GM23338 (cell line): Measurements from ENCODE around the gene MFSD2A. TPM values are rescaled to one million over a fixed set of nuclear protein-coding genes. Genes with fewer than 3 reads are reported as not detected.

Source experiments
- ATAC-seq: fragments of 200-7000 bp; cut with Tn5 transposase; 3 replicates; pipeline ENCODE4 v1.9.1; 2020
- DNase-seq: peaks from one replicate; pipeline ENCODE4 v3.0.0-alpha.2; 2015; ENCODE audit warnings: low spot score
- H2AFZ ChIP-seq: fragments of 200-600 bp; sonication (generic); 2 replicates; pipeline ENCODE4 v1.8.0; 2016; ENCODE audit warnings: antibody characterized with exemption, mild to moderate bottlenecking, moderate library complexity
- H3F3A ChIP-seq: fragments of 200-600 bp; sonication (generic); replicated peaks from 2 replicates; pipeline ENCODE4 v1.8.0; 2017; ENCODE audit warnings: antibody characterized with exemption, mixed run types, low read depth
- H3K27ac ChIP-seq: fragments of 200-600 bp; sonication (generic); 2 replicates; pipeline ENCODE4 v1.6.1; 2016; ENCODE audit warnings: low read depth
- H3K27me3 ChIP-seq: fragments of 200-600 bp; sonication (generic); 2 replicates; pipeline ENCODE4 v1.8.0; 2016; ENCODE audit warnings: mild to moderate bottlenecking, mixed run types, moderate library complexity; ENCODE audit not compliant: insufficient read depth
- H3K36me3 ChIP-seq: fragments of 200-600 bp; sonication (generic); 2 replicates; pipeline ENCODE4 v1.8.0; 2016; ENCODE audit warnings: mild to moderate bottlenecking; ENCODE audit not compliant: insufficient read depth
- H3K4me1 ChIP-seq: fragments of 200-600 bp; sonication (generic); 2 replicates; pipeline ENCODE4 v1.8.0; 2016; ENCODE audit warnings: mild to moderate bottlenecking, moderate library complexity; ENCODE audit not compliant: insufficient read depth
- H3K4me2 ChIP-seq: fragments of 200-600 bp; sonication (generic); 2 replicates; pipeline ENCODE4 v1.7.1; 2017; ENCODE audit warnings: mixed run types
- H3K4me3 ChIP-seq: fragments of 200-600 bp; sonication (generic); 2 replicates; pipeline ENCODE4 v1.6.1; 2016; ENCODE audit warnings: mixed run types
- H3K79me2 ChIP-seq: fragments of 200-600 bp; sonication (generic); replicated peaks from 2 replicates; pipeline ENCODE4 v1.8.0; 2017; ENCODE audit warnings: mild to moderate bottlenecking; ENCODE audit not compliant: insufficient read depth
- H3K9me2 ChIP-seq: fragments of 200-600 bp; sonication (generic); 2 replicates; pipeline ENCODE4 v1.8.0; 2017; ENCODE audit not compliant: insufficient read depth
- H4K20me1 ChIP-seq: fragments of 200-600 bp; sonication (generic); replicated peaks from 2 replicates; pipeline ENCODE4 v1.8.0; 2017; ENCODE audit warnings: mild to moderate bottlenecking; ENCODE audit not compliant: insufficient read depth
- H3K27ac Mint-ChIP-seq: 2 replicates; pipeline ENCODE4 v1.8.0; 2020; ENCODE audit warnings: inconsistent platforms, mild to moderate bottlenecking, moderate library complexity, mixed read lengths
- H3K27me3 Mint-ChIP-seq: 3 replicates; pipeline ENCODE4 v1.8.0; 2022; ENCODE audit warnings: low read depth, mild to moderate bottlenecking, moderate library complexity, mixed read lengths, inconsistent platforms; ENCODE audit not compliant: insufficient read depth, poor library complexity
- H3K36me3 Mint-ChIP-seq: 3 replicates; pipeline ENCODE4 v1.8.0; 2021; ENCODE audit warnings: low read depth, mild to moderate bottlenecking, inconsistent platforms, moderate library complexity, mixed read lengths
- H3K4me1 Mint-ChIP-seq: 3 replicates; pipeline ENCODE4 v1.8.0; 2020; ENCODE audit warnings: mild to moderate bottlenecking, inconsistent platforms, mixed read lengths
- H3K4me3 Mint-ChIP-seq: 3 replicates; pipeline ENCODE4 v1.8.0; 2021; ENCODE audit warnings: moderate library complexity, mild to moderate bottlenecking, inconsistent platforms, mixed read lengths
- H3K9me3 Mint-ChIP-seq: 3 replicates; pipeline ENCODE4 v1.8.0; 2020; ENCODE audit warnings: moderate library complexity, mild to moderate bottlenecking, inconsistent platforms, mixed read lengths
- CREB1 ChIP-seq: fragments of 250-450 bp; sonication (Bioruptor Pico); IDR thresholded peaks from 2 replicates; pipeline ENCODE4 v1.5.0; 2020; ENCODE audit warnings: low read depth, mild to moderate bottlenecking, moderate library complexity
- CTCF ChIP-seq, 2 experiments: fragments of 200-600 bp in 1 of 2; sonication (generic) in 1 of 2; conservative IDR thresholded peaks; 2 replicates each; pipeline versions ENCODE4 v1.5.1 to v1.6.1; 2016 to 2017; ENCODE audit warnings: antibody characterized with exemption in 2 of 2, low read depth in 2 of 2, mild to moderate bottlenecking in 2 of 2, moderate library complexity in 1 of 2
- ETS1 ChIP-seq: IDR thresholded peaks from 2 replicates; pipeline ENCODE4 v1.6.1; 2016; ENCODE audit warnings: antibody characterized with exemption
- EZH2 ChIP-seq: fragments of 200-600 bp; sonication (generic); IDR thresholded peaks from one replicate; pipeline ENCODE4 v1.8.0; 2017; ENCODE audit warnings: antibody characterized with exemption, mild to moderate bottlenecking, low read depth; ENCODE audit not compliant: unreplicated experiment
- EZH2phosphoT487 ChIP-seq: fragments of 200-600 bp; sonication (generic); IDR thresholded peaks from one replicate; pipeline ENCODE4 v1.8.1; 2018; ENCODE audit warnings: antibody characterized with exemption; ENCODE audit not compliant: unreplicated experiment
- JUNB ChIP-seq: IDR thresholded peaks from one replicate; pipeline ENCODE4 v1.6.1; 2016; ENCODE audit warnings: antibody characterized with exemption; ENCODE audit not compliant: unreplicated experiment
- NANOG ChIP-seq: IDR thresholded peaks from 2 replicates; pipeline ENCODE4 v1.6.1; 2016; ENCODE audit warnings: antibody characterized with exemption, borderline replicate concordance
- POLR2AphosphoS5 ChIP-seq: IDR thresholded peaks from 2 replicates; pipeline ENCODE4 v1.6.1; 2016; ENCODE audit warnings: antibody characterized with exemption, low read depth
- STAT1 ChIP-seq: IDR thresholded peaks from one replicate; pipeline ENCODE4 v1.6.1; 2016; ENCODE audit warnings: antibody characterized with exemption; ENCODE audit not compliant: unreplicated experiment
- ZNF114 ChIP-seq: fragments of 250-450 bp; sonication (Bioruptor Pico); IDR thresholded peaks from 2 replicates; pipeline ENCODE4 v1.5.0; 2020; ENCODE audit warnings: mild to moderate bottlenecking, moderate library complexity
- ZNF331 ChIP-seq: fragments of 250-450 bp; sonication (Bioruptor Pico); IDR thresholded peaks from 2 replicates; pipeline ENCODE4 v1.5.0; 2020; ENCODE audit warnings: low read depth, mild to moderate bottlenecking, moderate library complexity
- polyA plus RNA-seq: library from polyadenylated mRNA; unstranded; fragments of >200 nt; fragmentation: Nextera tagmentation; extraction: Ambion mirVana; gene quantifications from 2 replicates; pipeline ENCODE4 v1.2.1, GENCODE V29; 2016
- total RNA-seq: library from RNA; depleted of rRNA; stranded (reverse); fragments of >200 nt; shearing (Covaris generic); gene quantifications from 2 replicates; pipeline ENCODE4 v1.2.3, GENCODE V29; 2014
- TF ChIP-seq, protein P1 (sequence below): IDR thresholded peaks from one replicate; pipeline ENCODE4 v1.6.1; 2018; ENCODE audit warnings: antibody characterized with exemption; ENCODE audit not compliant: unreplicated experiment
- TF ChIP-seq, protein P2 (sequence below): fragments of 250-450 bp; sonication (Bioruptor Pico); IDR thresholded peaks from 2 replicates; pipeline ENCODE4 v1.5.0; 2020; ENCODE audit warnings: mild to moderate bottlenecking, moderate library complexity

MFSD2A gene
- total and polyA plus RNA-seq, 2 experiments from 2014 or later = 16.1 to 23.9 TPM

DNA sequence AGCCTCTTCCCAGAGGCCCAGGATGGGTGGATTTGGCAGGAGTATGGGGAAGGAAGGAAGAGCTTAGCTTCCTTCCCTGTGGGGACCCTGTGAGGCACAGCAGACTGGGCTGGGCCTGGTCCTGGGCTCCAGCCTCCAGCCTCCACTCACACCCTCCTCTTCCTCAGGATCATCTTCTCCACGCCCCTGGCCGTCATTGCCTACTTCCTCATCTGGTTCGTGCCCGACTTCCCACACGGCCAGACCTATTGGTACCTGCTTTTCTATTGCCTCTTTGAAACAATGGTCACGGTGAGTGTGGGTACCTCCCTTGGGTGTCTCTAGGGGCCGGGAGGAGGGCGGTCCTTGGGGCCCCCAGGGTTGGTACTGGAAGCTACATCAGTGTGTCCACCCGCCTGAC lies 10.1 kb downstream of the MFSD2A start:
- no peak for ATAC-seq
- Histone ChIP-seq H3K36me3 (peaks cover 14% of the 10 kb centered on the region), H3K4me3 (no peak overlapping the region), H3F3A (no peaks in the 10 kb centered on the region), H3K27ac (no peak overlapping the region), H4K20me1 (peaks cover 4% of the 10 kb centered on the region), H3K79me2 (no peaks in the 10 kb centered on the region), H3K4me2 (no peak overlapping the region), H3K4me1 (no peaks in the 10 kb centered on the region), H2AFZ (no peak overlapping the region), H3K27me3 (no peaks in the 10 kb centered on the region), H3K9me2 (no peaks in the 10 kb centered on the region)
- no peak for DNase-seq
- Mint-ChIP-seq H3K4me3 (no peak overlapping the region), H3K4me1 (no peaks in the 10 kb centered on the region), H3K9me3 (no peaks in the 10 kb centered on the region), H3K36me3 (peaks cover 80% of the 10 kb centered on the region), H3K27ac (no peak overlapping the region), H3K27me3 (peaks cover 5% of the 10 kb centered on the region)
- TF ChIP-seq, protein P1, sequence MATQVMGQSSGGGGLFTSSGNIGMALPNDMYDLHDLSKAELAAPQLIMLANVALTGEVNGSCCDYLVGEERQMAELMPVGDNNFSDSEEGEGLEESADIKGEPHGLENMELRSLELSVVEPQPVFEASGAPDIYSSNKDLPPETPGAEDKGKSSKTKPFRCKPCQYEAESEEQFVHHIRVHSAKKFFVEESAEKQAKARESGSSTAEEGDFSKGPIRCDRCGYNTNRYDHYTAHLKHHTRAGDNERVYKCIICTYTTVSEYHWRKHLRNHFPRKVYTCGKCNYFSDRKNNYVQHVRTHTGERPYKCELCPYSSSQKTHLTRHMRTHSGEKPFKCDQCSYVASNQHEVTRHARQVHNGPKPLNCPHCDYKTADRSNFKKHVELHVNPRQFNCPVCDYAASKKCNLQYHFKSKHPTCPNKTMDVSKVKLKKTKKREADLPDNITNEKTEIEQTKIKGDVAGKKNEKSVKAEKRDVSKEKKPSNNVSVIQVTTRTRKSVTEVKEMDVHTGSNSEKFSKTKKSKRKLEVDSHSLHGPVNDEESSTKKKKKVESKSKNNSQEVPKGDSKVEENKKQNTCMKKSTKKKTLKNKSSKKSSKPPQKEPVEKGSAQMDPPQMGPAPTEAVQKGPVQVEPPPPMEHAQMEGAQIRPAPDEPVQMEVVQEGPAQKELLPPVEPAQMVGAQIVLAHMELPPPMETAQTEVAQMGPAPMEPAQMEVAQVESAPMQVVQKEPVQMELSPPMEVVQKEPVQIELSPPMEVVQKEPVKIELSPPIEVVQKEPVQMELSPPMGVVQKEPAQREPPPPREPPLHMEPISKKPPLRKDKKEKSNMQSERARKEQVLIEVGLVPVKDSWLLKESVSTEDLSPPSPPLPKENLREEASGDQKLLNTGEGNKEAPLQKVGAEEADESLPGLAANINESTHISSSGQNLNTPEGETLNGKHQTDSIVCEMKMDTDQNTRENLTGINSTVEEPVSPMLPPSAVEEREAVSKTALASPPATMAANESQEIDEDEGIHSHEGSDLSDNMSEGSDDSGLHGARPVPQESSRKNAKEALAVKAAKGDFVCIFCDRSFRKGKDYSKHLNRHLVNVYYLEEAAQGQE = no peak
- TF ChIP-seq, protein P2, sequence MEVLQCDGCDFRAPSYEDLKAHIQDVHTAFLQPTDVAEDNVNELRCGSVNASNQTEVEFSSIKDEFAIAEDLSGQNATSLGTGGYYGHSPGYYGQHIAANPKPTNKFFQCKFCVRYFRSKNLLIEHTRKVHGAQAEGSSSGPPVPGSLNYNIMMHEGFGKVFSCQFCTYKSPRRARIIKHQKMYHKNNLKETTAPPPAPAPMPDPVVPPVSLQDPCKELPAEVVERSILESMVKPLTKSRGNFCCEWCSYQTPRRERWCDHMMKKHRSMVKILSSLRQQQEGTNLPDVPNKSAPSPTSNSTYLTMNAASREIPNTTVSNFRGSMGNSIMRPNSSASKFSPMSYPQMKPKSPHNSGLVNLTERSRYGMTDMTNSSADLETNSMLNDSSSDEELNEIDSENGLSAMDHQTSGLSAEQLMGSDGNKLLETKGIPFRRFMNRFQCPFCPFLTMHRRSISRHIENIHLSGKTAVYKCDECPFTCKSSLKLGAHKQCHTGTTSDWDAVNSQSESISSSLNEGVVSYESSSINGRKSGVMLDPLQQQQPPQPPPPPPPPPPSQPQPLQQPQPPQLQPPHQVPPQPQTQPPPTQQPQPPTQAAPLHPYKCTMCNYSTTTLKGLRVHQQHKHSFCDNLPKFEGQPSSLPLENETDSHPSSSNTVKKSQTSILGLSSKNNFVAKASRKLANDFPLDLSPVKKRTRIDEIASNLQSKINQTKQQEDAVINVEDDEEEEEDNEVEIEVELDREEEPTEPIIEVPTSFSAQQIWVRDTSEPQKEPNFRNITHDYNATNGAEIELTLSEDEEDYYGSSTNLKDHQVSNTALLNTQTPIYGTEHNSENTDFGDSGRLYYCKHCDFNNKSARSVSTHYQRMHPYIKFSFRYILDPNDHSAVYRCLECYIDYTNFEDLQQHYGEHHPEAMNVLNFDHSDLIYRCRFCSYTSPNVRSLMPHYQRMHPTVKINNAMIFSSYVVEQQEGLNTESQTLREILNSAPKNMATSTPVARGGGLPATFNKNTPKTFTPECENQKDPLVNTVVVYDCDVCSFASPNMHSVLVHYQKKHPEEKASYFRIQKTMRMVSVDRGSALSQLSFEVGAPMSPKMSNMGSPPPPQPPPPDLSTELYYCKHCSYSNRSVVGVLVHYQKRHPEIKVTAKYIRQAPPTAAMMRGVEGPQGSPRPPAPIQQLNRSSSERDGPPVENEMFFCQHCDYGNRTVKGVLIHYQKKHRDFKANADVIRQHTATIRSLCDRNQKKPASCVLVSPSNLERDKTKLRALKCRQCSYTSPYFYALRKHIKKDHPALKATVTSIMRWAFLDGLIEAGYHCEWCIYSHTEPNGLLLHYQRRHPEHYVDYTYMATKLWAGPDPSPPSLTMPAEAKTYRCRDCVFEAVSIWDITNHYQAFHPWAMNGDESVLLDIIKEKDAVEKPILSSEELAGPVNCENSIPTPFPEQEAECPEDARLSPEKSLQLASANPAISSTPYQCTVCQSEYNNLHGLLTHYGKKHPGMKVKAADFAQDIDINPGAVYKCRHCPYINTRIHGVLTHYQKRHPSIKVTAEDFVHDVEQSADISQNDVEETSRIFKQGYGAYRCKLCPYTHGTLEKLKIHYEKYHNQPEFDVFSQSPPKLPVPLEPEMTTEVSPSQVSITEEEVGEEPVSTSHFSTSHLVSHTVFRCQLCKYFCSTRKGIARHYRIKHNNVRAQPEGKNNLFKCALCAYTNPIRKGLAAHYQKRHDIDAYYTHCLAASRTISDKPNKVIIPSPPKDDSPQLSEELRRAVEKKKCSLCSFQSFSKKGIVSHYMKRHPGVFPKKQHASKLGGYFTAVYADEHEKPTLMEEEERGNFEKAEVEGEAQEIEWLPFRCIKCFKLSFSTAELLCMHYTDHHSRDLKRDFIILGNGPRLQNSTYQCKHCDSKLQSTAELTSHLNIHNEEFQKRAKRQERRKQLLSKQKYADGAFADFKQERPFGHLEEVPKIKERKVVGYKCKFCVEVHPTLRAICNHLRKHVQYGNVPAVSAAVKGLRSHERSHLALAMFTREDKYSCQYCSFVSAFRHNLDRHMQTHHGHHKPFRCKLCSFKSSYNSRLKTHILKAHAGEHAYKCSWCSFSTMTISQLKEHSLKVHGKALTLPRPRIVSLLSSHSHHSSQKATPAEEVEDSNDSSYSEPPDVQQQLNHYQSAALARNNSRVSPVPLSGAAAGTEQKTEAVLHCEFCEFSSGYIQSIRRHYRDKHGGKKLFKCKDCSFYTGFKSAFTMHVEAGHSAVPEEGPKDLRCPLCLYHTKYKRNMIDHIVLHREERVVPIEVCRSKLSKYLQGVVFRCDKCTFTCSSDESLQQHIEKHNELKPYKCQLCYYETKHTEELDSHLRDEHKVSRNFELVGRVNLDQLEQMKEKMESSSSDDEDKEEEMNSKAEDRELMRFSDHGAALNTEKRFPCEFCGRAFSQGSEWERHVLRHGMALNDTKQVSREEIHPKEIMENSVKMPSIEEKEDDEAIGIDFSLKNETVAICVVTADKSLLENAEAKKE (CRISPR knock-in tag) = no peak
- TF ChIP-seq JUNB = no peak
- no peak for TF ChIP-seq STAT1
- TF ChIP-seq CREB1 (CRISPR knock-in tag) = no peak
- TF ChIP-seq ZNF114 = no peak
- TF ChIP-seq NANOG = no peak
- no peak for TF ChIP-seq EZH2
- TF ChIP-seq CTCF (conservative IDR thresholded peaks at IDR 0.05; ENCODE audit: low read depth in 2 of 2) = no peak
- no peak for TF ChIP-seq POLR2AphosphoS5
- TF ChIP-seq ZNF331 (CRISPR knock-in tag) = no peak
- TF ChIP-seq EZH2phosphoT487 = no peak
- no peak for TF ChIP-seq ETS1
